ENCODE results near the gene PIEZO2. TPM values are rescaled to one million over a fixed set of nuclear protein-coding genes. Genes with fewer than 3 reads are reported as not detected.

PIEZO2 gene
- total and polyA plus RNA-seq, 2 of the 8 experiments (the other 6 are each of a cell fraction or from before 2014, with no cell fraction given): 4.7 to 16.5 TPM

- Histone ChIP-seq H4K8ac (ENCODE audit: extremely low read depth, insufficient read depth, low read length) (no peak overlapping the region), H3K23ac (ENCODE audit: insufficient read length) (no peak overlapping the region), H3K9me3 (ENCODE audit: insufficient read depth in 2 of 2, low read depth in 1 of 2, low read length in 1 of 2) (peaks cover 0 to 8% of the 10 kb centered on the region in 2 experiments; a peak in 1 of 4 replicates), H2BK20ac (ENCODE audit: low read length) (no peak overlapping the region), H2BK12ac (ENCODE audit: low read depth, low read length) (no peak overlapping the region), H3K23me2 (ENCODE audit: low read depth, low read length) (no peaks in the 10 kb centered on the region; the same call in 1 of the 2 replicates), H2AFZ (ENCODE audit: low read length) (no peak overlapping the region), H3K4me3 (ENCODE audit: extremely low read depth in 1 of 4, insufficient read depth in 2 of 4, low read depth in 3 of 4, low read length in 4 of 4) (no peak overlapping the region), H4K5ac (ENCODE audit: insufficient read length, low read depth, low read length) (no peak overlapping the region), H3K9ac (replicated peaks in 1 of 4; ENCODE audit: extremely low read depth in 1 of 4, low read depth in 3 of 4, low read length in 3 of 4) (no peak overlapping the region), H3K79me2 (ENCODE audit: control insufficient read depth in 1 of 2, insufficient read depth in 2 of 2, low read length in 2 of 2) (no peaks in the 10 kb centered on the region), H3K56ac (replicated peaks; ENCODE audit: insufficient read length, low read depth, low read length) (no peak overlapping the region), H3K36me3 (ENCODE audit: control insufficient read depth in 2 of 4, insufficient read depth in 4 of 4, low read length in 3 of 4) (no peaks in the 10 kb centered on the region), H2BK120ac (replicated peaks; ENCODE audit: low read depth, low read length) (no peak overlapping the region), H3K79me1 (ENCODE audit: low read depth, low read length) (no peaks in the 10 kb centered on the region; the same call in 1 of the 2 replicates), H3K4me2 (ENCODE audit: insufficient read depth in 1 of 2, low read depth in 2 of 2, low read length in 2 of 2) (no peak overlapping the region), H2BK5ac (ENCODE audit: low read depth, low read length) (no peak overlapping the region), H3K4me1 (replicated peaks in 1 of 4; ENCODE audit: control insufficient read depth in 3 of 4, insufficient read depth in 4 of 4, low read length in 3 of 4) (peaks cover 0 to 6% (median under 1%) of the 10 kb centered on the region in 4 experiments; a peak in 3 of 7 replicates), H3K27me3 (replicated peaks in 1 of 4; ENCODE audit: control insufficient read depth in 3 of 4, extremely low read depth in 1 of 4, insufficient read depth in 3 of 4, low read length in 3 of 4) (no peaks in the 10 kb centered on the region), H2BK15ac (ENCODE audit: low read length) (no peak overlapping the region), H3K27ac (ENCODE audit: low read depth, low read length) (no peak overlapping the region), H4K20me1 (replicated peaks in 1 of 2; ENCODE audit: control insufficient read depth in 1 of 2, insufficient read depth in 2 of 2, low read length in 2 of 2) (no peaks in the 10 kb centered on the region), H2AK5ac (ENCODE audit: low read depth, low read length) (no peak overlapping the region), H4K91ac (replicated peaks; ENCODE audit: insufficient read length, low read length) (no peak overlapping the region), H3K4ac (replicated peaks; ENCODE audit: insufficient read length, low read depth, low read length) (no peak overlapping the region), H3K18ac (ENCODE audit: extremely low read depth, low read length) (no peak overlapping the region), H3K14ac (ENCODE audit: insufficient read length) (no peak overlapping the region)
- POLR2A ChIA-PET (ENCODE audit: partially characterized antibody): no interaction called here
- CTCF ChIA-PET (ENCODE audit: partially characterized antibody): interaction anchor here (1.1 to 1.5 kb wide), 2 partner anchors 19 to 21 kb away, joined by 3 to 9 read pairs; no protein-coding TSS in a partner anchor
- no peak for FAIRE-seq
- no peak for TF ChIP-seq SRF (IDR thresholded peaks at IDR 0.05; ENCODE audit: low read depth, low read length)
- no peak for TF ChIP-seq POLR2AphosphoS5 (IDR thresholded peaks at IDR 0.05; ENCODE audit: low read depth, low read length)
- TF ChIP-seq CREB1 (IDR thresholded peaks at IDR 0.05): no peak
- no peak for TF ChIP-seq RBBP5 (IDR thresholded peaks at IDR 0.05; ENCODE audit: borderline replicate concordance, low read depth, low read length)
- TF ChIP-seq HDAC6 (IDR thresholded peaks at IDR 0.05; ENCODE audit: low read depth, low read length): no peak
- TF ChIP-seq ZNF274 (IDR thresholded peaks at IDR 0.05; ENCODE audit: borderline replicate concordance, extremely low read depth, low read length): no peak
- no peak for TF ChIP-seq NRF1 (IDR thresholded peaks at IDR 0.05; ENCODE audit: low read depth, low read length)
- TF ChIP-seq TEAD4 (IDR thresholded peaks at IDR 0.05; ENCODE audit: low read depth, low read length): no peak
- no peak for TF ChIP-seq HDAC2 (IDR thresholded peaks at IDR 0.05; ENCODE audit: borderline replicate concordance in 1 of 2, low read depth in 2 of 2, low read length in 2 of 2)
- TF ChIP-seq BRCA1 (IDR thresholded peaks at IDR 0.05; ENCODE audit: low read depth, low read length): no peak
- no peak for TF ChIP-seq SIX5 (IDR thresholded peaks at IDR 0.05; ENCODE audit: low read depth, low read length)
- no peak for TF ChIP-seq CEBPB (IDR thresholded peaks at IDR 0.05; ENCODE audit: low read depth, low read length)
- TF ChIP-seq FOSL1 (IDR thresholded peaks at IDR 0.05; ENCODE audit: insufficient read depth, low read depth, low read length): no peak
- TF ChIP-seq RAD21 (IDR thresholded peaks at IDR 0.05 in 1 of 2, conservative IDR thresholded peaks at IDR 0.05 in 1 of 2; ENCODE audit: low read depth in 2 of 2, low read length in 2 of 2): no peak
- DNase-seq (ENCODE audit: low read depth in 1 of 2, low spot score in 2 of 2): no peak
- 80% methylated on average over 6 of the region's 6 CpGs; no CpG with 5 or more reads in 1 of the 2 experiments for WGBS, 2 experiments (ENCODE audit: extremely low coverage in 1 of 2, insufficient coverage in 1 of 2, insufficient read length in 1 of 2, insufficient replicate concordance in 2 of 2, low coverage in 1 of 2, low lambda C conversion rate in 2 of 2, missing lambda C conversion rate in 1 of 2)
Measured at GRCh38 chr18:11020877-11021414, 128.4 kb downstream of the PIEZO2 start.
